ENCODE measurements around the gene NFIL3.

The NFIL3 gene

DNA sequence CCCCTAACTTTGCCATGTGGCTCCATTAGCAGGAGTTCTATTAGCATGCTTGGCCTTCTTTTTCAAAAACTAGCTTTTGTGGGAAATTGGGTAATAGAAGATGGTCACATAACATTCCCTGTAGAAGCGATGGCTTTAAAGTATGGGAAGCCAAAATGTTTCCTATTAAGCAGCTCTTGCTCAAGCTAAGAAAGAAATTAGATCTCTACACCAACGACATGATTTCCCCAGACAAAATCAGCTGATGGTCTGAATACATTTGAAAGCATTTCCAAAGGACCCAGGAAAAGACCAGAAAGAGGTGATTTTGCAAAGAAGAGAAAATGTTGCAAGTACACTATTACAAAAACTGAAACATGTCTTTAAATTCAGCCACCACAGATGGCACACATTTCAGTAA lies 4.8 kb upstream of the NFIL3 start:
- Histone ChIP-seq H3K4me3 (no peak overlapping the region), H3K27ac (peak overlapping the region in 1 of 2 donors; percentile 19)
- no peak for DNase-seq (ENCODE audit: low spot score)
- TF ChIP-seq, protein P1, sequence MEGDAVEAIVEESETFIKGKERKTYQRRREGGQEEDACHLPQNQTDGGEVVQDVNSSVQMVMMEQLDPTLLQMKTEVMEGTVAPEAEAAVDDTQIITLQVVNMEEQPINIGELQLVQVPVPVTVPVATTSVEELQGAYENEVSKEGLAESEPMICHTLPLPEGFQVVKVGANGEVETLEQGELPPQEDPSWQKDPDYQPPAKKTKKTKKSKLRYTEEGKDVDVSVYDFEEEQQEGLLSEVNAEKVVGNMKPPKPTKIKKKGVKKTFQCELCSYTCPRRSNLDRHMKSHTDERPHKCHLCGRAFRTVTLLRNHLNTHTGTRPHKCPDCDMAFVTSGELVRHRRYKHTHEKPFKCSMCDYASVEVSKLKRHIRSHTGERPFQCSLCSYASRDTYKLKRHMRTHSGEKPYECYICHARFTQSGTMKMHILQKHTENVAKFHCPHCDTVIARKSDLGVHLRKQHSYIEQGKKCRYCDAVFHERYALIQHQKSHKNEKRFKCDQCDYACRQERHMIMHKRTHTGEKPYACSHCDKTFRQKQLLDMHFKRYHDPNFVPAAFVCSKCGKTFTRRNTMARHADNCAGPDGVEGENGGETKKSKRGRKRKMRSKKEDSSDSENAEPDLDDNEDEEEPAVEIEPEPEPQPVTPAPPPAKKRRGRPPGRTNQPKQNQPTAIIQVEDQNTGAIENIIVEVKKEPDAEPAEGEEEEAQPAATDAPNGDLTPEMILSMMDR (IDR thresholded peaks at IDR 0.05): no peak

GRCh38 chr9:91427873-91428272 lies 4.2 kb upstream of the NFIL3 start:
- Histone ChIP-seq H3K27ac (no peak overlapping the region), H3K4me3 (no peak overlapping the region)
- no peak for DNase-seq (ENCODE audit: low spot score)
- TF ChIP-seq, protein P1 (IDR thresholded peaks at IDR 0.05): no peak

DNA sequence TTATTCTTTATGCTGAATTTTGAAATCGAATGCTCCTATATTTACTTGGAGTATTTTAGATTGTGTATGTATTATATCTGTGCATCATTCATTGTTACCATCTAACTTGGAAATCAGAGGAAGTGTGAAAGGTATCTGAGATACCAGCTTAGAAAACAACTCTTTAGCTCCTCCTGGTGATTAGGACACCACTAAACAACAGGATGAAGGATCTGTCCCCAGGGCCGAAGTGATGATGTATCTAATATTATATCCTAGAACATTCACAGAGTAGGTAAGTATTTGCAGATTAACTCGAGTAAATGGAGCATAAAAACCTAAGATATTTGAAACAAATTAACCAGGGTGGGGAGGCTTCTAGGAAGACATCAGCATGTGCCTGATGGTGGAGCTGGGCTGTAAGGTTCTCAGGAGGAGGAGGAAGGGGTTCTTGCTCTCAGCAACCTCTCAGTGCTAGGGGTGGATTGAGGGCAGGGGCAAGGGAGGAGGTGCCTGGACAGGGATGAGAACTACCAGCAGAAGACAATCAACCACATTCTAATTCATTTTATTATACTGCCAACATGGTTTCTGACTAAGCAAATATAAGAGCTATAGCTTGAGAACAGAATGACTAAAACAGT lies 2.6 kb upstream of the NFIL3 start:
- DNase-seq (ENCODE audit: low spot score): no peak
- Histone ChIP-seq H3K4me3 (no peak overlapping the region), H3K27ac (peak overlapping the region in 1 of 2 donors; percentile 17)
- TF ChIP-seq, protein P1 (IDR thresholded peaks at IDR 0.05): no peak

- TF ChIP-seq, protein P1 (IDR thresholded peaks at IDR 0.05): no peak
- Histone ChIP-seq H3K4me3 (peak overlapping the region; percentile 93), H3K27ac (peak overlapping the region; percentile 95 to 97)
- no peak for DNase-seq (ENCODE audit: low spot score)
Observed at GRCh38 chr9:91425271-91425670, 1.6 kb upstream of the NFIL3 start.

GRCh38 chr9:91424403-91425176 lies 958 bp upstream of the NFIL3 start:
- TF ChIP-seq, protein P1 (IDR thresholded peaks at IDR 0.05): no peak
- DNase-seq (ENCODE audit: low spot score): peak; percentile 95
- H3K27ac ChIP-seq: peak overlapping the region; percentile 95 to 97
- H3K4me3 ChIP-seq: peak overlapping the region; percentile 93

DNA sequence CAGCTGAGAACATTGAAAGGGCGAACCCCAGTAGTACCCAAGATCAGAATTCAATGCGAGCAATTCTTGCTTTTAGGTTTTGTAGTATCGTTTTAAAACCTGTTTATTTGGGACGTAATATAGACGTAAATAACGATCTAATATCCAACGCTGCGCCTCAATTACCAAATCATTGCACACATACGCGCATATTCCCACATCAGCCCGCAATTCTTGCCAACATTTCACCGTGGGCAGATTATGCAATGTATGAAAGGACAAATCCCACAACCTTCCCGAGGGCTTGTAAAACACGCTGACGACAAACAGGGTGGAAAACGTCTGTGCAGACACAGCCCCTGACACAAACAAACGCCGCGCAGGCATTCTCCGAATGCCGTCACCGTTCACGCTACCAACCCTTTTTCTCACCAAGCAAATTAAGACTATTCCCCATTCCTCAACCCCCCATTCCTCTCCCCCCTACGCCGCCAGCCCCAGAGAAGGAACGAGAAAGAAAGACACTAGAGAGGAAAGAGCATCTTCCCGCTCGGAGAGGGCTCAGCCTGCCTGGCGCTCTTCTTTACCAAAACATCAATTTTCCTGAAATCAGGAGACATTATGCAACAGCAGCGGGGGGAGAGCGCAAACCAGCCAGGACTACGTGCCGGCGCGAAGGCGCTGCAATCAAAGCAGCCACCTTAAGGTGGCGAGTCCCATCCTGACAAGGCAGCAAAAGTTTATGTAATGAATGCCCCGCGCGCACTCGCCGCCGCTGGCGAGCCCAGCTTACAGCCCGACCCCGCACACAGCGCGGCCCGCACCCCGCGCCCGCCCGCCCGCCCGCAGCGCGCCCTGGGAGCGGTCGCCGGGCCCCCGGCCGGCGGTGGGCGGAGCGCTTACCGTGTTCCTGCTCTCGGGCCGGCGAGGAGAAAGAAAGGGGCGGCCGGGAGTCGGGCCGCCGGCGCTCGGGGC lies 597 bp downstream of the NFIL3 start:
- H3K27ac ChIP-seq: peak overlapping the region; percentile 92 to 95
- TF ChIP-seq, protein P1 (IDR thresholded peaks at IDR 0.05): no peak
- DNase-seq (ENCODE audit: low spot score): peak; percentile 91
- peak overlapping the region; percentile 93 for H3K4me3 ChIP-seq
